ENCODE measurements around the gene AGPAT2. TPM values are rescaled to one million over a fixed set of nuclear protein-coding genes. Genes with fewer than 3 reads are reported as not detected.
A peak's percentile ranks its signal among the peaks of the same experiment; 100 is the strongest.

AGPAT2 gene
- total RNA-seq, 2 donors from 2014 or later: 33.4 to 39.8 TPM

DNA sequence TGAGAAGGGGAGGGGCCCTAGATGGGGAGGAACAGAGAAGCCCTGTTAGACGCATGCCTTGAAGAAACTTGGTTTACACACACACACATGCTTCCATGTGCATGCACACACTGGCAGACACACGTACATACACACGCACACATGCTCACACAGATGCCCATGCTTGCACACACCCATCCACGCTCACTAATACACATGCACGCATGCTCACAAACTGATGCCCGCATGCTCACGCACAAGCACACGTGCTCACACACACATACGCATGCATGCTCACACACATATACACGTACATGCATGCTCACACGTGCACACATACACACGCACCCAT lies 56.6 kb downstream of the AGPAT2 start:
- 80 to 82% methylated on average over 11 to 12 of the region's 12 CpGs for WGBS, 2 experiments (ENCODE audit: insufficient coverage in 1 of 2, insufficient read length in 1 of 2)
- H3K27me3 Mint-ChIP-seq (ENCODE audit: insufficient read depth): peaks cover 37% of the 10 kb centered on the region
- H3K27me3 ChIP-seq (ENCODE audit: control insufficient read depth, insufficient read depth, low read length, poor library complexity, severe bottlenecking): peaks cover 46% of the 10 kb centered on the region
- no peaks in the 10 kb centered on the region for H3K4me1 Mint-ChIP-seq
- H3K4me3 Mint-ChIP-seq: no peak overlapping the region
- no peak overlapping the region for H3K4me3 ChIP-seq (ENCODE audit: low read length)
- H3K4me1 ChIP-seq (ENCODE audit: control insufficient read depth, insufficient read depth, low read length): peaks cover 9% of the 10 kb centered on the region
- H3K9ac ChIP-seq (ENCODE audit: extremely low read depth, low read length, poor library complexity, severe bottlenecking): no peak overlapping the region
- no peaks in the 10 kb centered on the region for H3K36me3 Mint-ChIP-seq (ENCODE audit: low read depth)
- DNase-seq: no peak
- TF ChIP-seq CTCF (conservative IDR thresholded peaks at IDR 0.05): no peak
- H3K9me3 ChIP-seq (ENCODE audit: control insufficient read depth, low read length): no peaks in the 10 kb centered on the region
- no peaks in the 10 kb centered on the region for H3K9me3 Mint-ChIP-seq
- H3K36me3 ChIP-seq (ENCODE audit: control insufficient read depth, insufficient read depth, low read length): no peaks in the 10 kb centered on the region
- H3K27ac Mint-ChIP-seq: no peak overlapping the region
- H3K27ac ChIP-seq (ENCODE audit: low read depth, low read length): no peak overlapping the region

DNA sequence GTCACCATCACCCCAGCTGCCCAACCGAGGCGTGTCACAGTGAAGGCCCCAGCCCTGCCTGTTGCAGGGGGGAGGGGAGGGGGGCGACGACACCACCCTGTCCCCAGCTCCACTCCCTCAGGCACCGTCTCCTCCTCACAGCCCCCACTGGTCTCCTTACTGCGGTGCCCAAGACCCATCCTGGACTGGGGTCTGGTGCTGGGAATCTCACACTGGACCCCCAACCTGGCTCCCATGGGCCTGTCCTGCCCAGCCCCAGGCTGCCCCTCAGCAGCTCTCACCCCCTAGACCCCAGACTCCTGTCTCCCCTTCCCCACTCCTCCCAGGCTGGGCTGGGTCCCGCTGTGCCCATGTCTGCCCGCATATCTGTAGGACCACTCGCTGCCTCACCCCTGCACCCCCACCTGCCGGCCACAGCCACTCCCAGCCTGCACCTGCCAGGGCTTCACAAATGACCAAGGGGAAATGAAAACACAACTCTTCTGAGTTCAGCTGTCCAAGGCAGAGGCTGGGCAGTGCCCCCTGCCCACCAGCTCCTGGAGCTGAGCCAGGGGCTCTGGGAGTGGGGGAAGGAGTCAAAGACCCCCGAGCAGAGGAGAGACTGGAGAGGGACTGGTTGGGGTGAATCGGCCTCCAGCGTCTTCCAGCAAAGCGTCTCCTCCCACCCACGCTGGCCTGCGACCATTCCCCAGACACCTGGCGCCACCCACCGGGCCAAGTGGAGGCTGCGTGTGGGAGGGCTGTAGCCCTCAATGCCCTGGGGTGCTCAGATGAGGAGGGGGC lies 57.2 kb downstream of the AGPAT2 start:
- H3K9me3 ChIP-seq (ENCODE audit: control insufficient read depth, low read length): no peaks in the 10 kb centered on the region
- H3K9me3 Mint-ChIP-seq: no peaks in the 10 kb centered on the region
- no peak overlapping the region for H3K27ac ChIP-seq (ENCODE audit: low read depth, low read length)
- no peaks in the 10 kb centered on the region for H3K4me1 Mint-ChIP-seq
- H3K27ac Mint-ChIP-seq: no peak overlapping the region
- H3K4me3 ChIP-seq (ENCODE audit: low read length): no peak overlapping the region
- peaks cover 52% of the 10 kb centered on the region for H3K27me3 ChIP-seq (ENCODE audit: control insufficient read depth, insufficient read depth, low read length, poor library complexity, severe bottlenecking)
- H3K4me1 ChIP-seq (ENCODE audit: control insufficient read depth, insufficient read depth, low read length): peaks cover 9% of the 10 kb centered on the region
- no peaks in the 10 kb centered on the region for H3K36me3 Mint-ChIP-seq (ENCODE audit: low read depth)
- H3K27me3 Mint-ChIP-seq (ENCODE audit: insufficient read depth): peaks cover 42% of the 10 kb centered on the region
- WGBS, 2 experiments (ENCODE audit: insufficient coverage in 1 of 2, insufficient read length in 1 of 2): 50 to 56% methylated on average over 10 to 19 of the region's 19 CpGs
- DNase-seq: peak; percentile 93
- H3K36me3 ChIP-seq (ENCODE audit: control insufficient read depth, insufficient read depth, low read length): no peaks in the 10 kb centered on the region
- TF ChIP-seq CTCF (conservative IDR thresholded peaks at IDR 0.05): peak; percentile 80
- H3K9ac ChIP-seq (ENCODE audit: extremely low read depth, low read length, poor library complexity, severe bottlenecking): no peak overlapping the region
- H3K4me3 Mint-ChIP-seq: no peak overlapping the region

- Mint-ChIP-seq H3K27ac (no peak overlapping the region), H3K9me3 (no peaks in the 10 kb centered on the region), H3K36me3 (ENCODE audit: low read depth) (no peaks in the 10 kb centered on the region), H3K4me1 (no peaks in the 10 kb centered on the region), H3K4me3 (no peak overlapping the region), H3K27me3 (ENCODE audit: insufficient read depth) (peaks cover 46% of the 10 kb centered on the region)
- Histone ChIP-seq H3K9ac (ENCODE audit: extremely low read depth, low read length, poor library complexity, severe bottlenecking) (no peak overlapping the region), H3K9me3 (ENCODE audit: control insufficient read depth, low read length) (no peaks in the 10 kb centered on the region), H3K27me3 (ENCODE audit: control insufficient read depth, insufficient read depth, low read length, poor library complexity, severe bottlenecking) (peaks cover 60% of the 10 kb centered on the region), H3K36me3 (ENCODE audit: control insufficient read depth, insufficient read depth, low read length) (no peaks in the 10 kb centered on the region), H3K27ac (ENCODE audit: low read depth, low read length) (no peak overlapping the region), H3K4me1 (ENCODE audit: control insufficient read depth, insufficient read depth, low read length) (peaks cover 9% of the 10 kb centered on the region), H3K4me3 (ENCODE audit: low read length) (no peak overlapping the region)
- DNase-seq: peak; percentile 50
- 87 to 95% methylated on average over 6 to 22 of the region's 22 CpGs for WGBS, 2 experiments (ENCODE audit: insufficient coverage in 1 of 2, insufficient read length in 1 of 2)
- TF ChIP-seq CTCF (conservative IDR thresholded peaks at IDR 0.05): no peak
These were observed 58.0 kb downstream of the AGPAT2 start for GRCh38 chr9:136629001-136629878.

All from endodermal cell (in vitro differentiated cells).